Posterior vena cava (tissue), 2 donors: Measurements from ENCODE around the gene CHEK1. TPM values are rescaled to one million over a fixed set of nuclear protein-coding genes. Genes with fewer than 3 reads are reported as not detected.

Experiments
- DNase-seq: peaks from one replicate; pipeline ENCODE4 v3.0.0-alpha.2; 2020; ENCODE audit warnings: low spot score
- intact Hi-C, 2 donors: fragments of 100-400 bp; cut with DNase I; formaldehyde crosslinking; loops; one replicate each; pipeline versions ENCODE4 v1.14.1 to v1.14.2; 2022 to 2023
- total RNA-seq, 2 donors: library from RNA; stranded (reverse); fragmentation: NEBNext Ultra II Directional; extraction: Animal tissue kit (Norgen Biotek cat#: 25700); gene quantifications; one replicate each; pipeline ENCODE4 v1.2.1, GENCODE V29; 2021
- donor health status: DM: yes; HTN: yes; CAD: no.
- donor health status: DM: yes; HTN: yes; CAD: no.

Gene CHEK1
- total RNA-seq, 2 donors from 2014 or later: 2.5 to 5.0 TPM

- intact Hi-C loops: loop anchor here in 1 of 2 donors (10.0 kb wide), 1 partner anchor 252 kb away; no protein-coding TSS in a partner anchor
- DNase-seq: no peak
These were observed 1.9 kb upstream of the CHEK1 start for GRCh38 chr11:125623064-125623463.

GRCh38 chr11:125625225-125625629 is 264 bp downstream of the CHEK1 start:
- no peak for DNase-seq
- intact Hi-C loops: loop anchor here in 1 of 2 donors (10.0 kb wide), 1 partner anchor 250 kb away; no protein-coding TSS in a partner anchor

- intact Hi-C loops: loop anchor here in 1 of 2 donors (10.0 kb wide), 1 partner anchor 249 kb away; no protein-coding TSS in a partner anchor
These were observed 796 bp downstream of the CHEK1 start for GRCh38 chr11:125625630-125626287.

GRCh38 chr11:125626288-125626950 is 1.5 kb downstream of the CHEK1 start:
- DNase-seq: no peak
- intact Hi-C loops: loop anchor here in 1 of 2 donors (10.0 kb wide), 1 partner anchor 248 kb away; no protein-coding TSS in a partner anchor

More at GRCh38 chr11:125625630-125626287, 796 bp downstream of the CHEK1 start:
- peak; percentile 96 for DNase-seq

GRCh38 chr11:125627236-125627910 is 2.4 kb downstream of the CHEK1 start:
- no peak for DNase-seq
- intact Hi-C loops: loop anchor here in 1 of 2 donors (10.0 kb wide), 1 partner anchor 247 kb away; no protein-coding TSS in a partner anchor

- intact Hi-C loops: no loop called here
- no peak for DNase-seq
These were observed 12.9 kb downstream of the CHEK1 start for GRCh38 chr11:125637840-125638239.

- intact Hi-C loops: no loop called here
These were observed 13.4 kb downstream of the CHEK1 start for GRCh38 chr11:125638315-125638714.

GRCh38 chr11:125645871-125646270 is 20.9 kb downstream of the CHEK1 start:
- DNase-seq: no peak
- intact Hi-C loops: no loop called here

More at GRCh38 chr11:125638315-125638714, 13.4 kb downstream of the CHEK1 start:
- DNase-seq: no peak

GRCh38 chr11:125649465-125650166 is 24.7 kb downstream of the CHEK1 start:
- DNase-seq: no peak
- intact Hi-C loops: no loop called here

- DNase-seq: no peak
- intact Hi-C loops: no loop called here
These were observed 37.7 kb downstream of the CHEK1 start for GRCh38 chr11:125662689-125663088.

GRCh38 chr11:125663910-125664309 is 38.9 kb downstream of the CHEK1 start:
- intact Hi-C loops: no loop called here
- no peak for DNase-seq

- no peak for DNase-seq
- intact Hi-C loops: no loop called here
These were observed 42.2 kb downstream of the CHEK1 start for GRCh38 chr11:125667151-125667550.

- no peak for DNase-seq
- intact Hi-C loops: no loop called here
These were observed 45.2 kb downstream of the CHEK1 start for GRCh38 chr11:125670172-125670571.

GRCh38 chr11:125671561-125671960 is 46.6 kb downstream of the CHEK1 start:
- intact Hi-C loops: no loop called here
- DNase-seq: no peak

GRCh38 chr11:125674210-125674609 is 49.2 kb downstream of the CHEK1 start:
- intact Hi-C loops: no loop called here
- no peak for DNase-seq

GRCh38 chr11:125675196-125675595 is 50.2 kb downstream of the CHEK1 start:
- DNase-seq: no peak

GRCh38 chr11:125679397-125679796 is 54.4 kb downstream of the CHEK1 start:
- intact Hi-C loops: no loop called here
- DNase-seq: no peak

More at GRCh38 chr11:125675196-125675595, 50.2 kb downstream of the CHEK1 start:
- intact Hi-C loops: no loop called here

- intact Hi-C loops: no loop called here
- no peak for DNase-seq
These were observed 54.9 kb downstream of the CHEK1 start for GRCh38 chr11:125679837-125680236.

- intact Hi-C loops: no loop called here
- DNase-seq: no peak
These were observed 55.8 kb downstream of the CHEK1 start, which contains the start of gene ACRV1 for GRCh38 chr11:125680747-125681146. Gene ACRV1, minus strand, starts transcription at chr11:125680847. Its CDS starts 67 bp downstream, at chr11:125680780.
